Dedifferentiated amniotic fluid mesenchymal stem cell (primary cell): ENCODE measurements around the gene TAF1A.

ENCODE experiments used
- DNase-seq: peaks from one replicate; pipeline ENCODE4 v3.0.0-alpha.2; 2016; ENCODE audit errors: extremely low spot score

Gene TAF1A

GRCh38 chr1:222535455-222535854, 54.3 kb downstream of the TAF1A start:
- DNase-seq: no peak

- DNase-seq: no peak
These were observed 58.9 kb downstream of the TAF1A start for GRCh38 chr1:222530852-222531251.

- no peak for DNase-seq
These were observed 59.8 kb downstream of the TAF1A start for GRCh38 chr1:222529916-222530315.

- no peak for DNase-seq
These were observed 60.6 kb downstream of the TAF1A start for GRCh38 chr1:222529181-222529580.

DNA sequence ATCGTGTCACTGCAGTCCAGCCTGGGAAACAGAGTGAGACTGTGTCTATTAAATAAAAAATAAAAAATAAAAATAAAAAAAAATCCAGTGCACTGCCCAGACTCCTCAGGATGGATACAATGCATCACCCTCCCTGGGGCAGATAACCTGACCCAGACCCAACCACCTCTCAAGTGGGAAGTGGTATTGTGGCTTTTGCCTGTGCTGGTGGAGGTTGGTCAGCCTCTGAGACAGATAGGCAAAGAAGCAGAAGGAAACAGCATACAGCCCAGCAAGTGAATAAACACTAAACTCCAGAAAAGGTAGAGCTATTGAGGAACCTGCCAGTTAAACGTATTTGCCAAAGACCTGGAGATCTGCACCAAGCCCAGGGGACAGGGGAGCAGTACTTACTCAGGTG, 63.8 kb downstream of the TAF1A start:
- DNase-seq: no peak

DNA sequence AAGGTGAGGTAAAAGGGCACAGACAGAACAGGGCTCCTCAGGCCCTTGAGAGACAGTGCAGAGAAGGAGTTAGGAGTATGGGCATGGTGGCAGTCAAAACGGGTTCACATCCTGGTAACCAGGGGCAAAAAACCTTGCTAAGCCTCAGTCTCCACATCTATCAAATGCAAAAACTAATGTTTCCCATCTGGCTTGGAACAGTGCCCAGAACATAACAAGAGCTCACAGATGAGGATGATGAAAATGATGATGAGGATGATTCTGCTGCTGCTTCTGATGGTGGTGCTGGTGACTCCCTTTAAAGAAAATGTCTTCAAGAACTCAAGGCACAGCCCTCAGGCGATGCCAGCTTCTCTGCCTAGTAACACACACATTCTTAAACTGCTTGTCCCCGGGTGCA, 65.9 kb downstream of the TAF1A start:
- DNase-seq: no peak

- DNase-seq: no peak
These were observed 67.4 kb downstream of the TAF1A start for GRCh38 chr1:222522105-222522915.

GRCh38 chr1:222521299-222522104, 68.2 kb downstream of the TAF1A start:
- no peak for DNase-seq
